Measurements from ENCODE around the gene CYP11A1. TPM values are rescaled to one million over a fixed set of nuclear protein-coding genes. Genes with fewer than 3 reads are reported as not detected.

CYP11A1 gene
- total and polyA plus RNA-seq, 5 experiments from 2014 or later: not detected

GRCh38 chr15:74349241-74349778 lies 18.1 kb downstream of the CYP11A1 start:
- Mint-ChIP-seq H3K36me3 (peaks cover 0 to 4% (median 1%) of the 10 kb centered on the region in 3 donors), H3K27ac (no peak overlapping the region), H3K9me3 (peaks cover 0 to 13% (median 2%) of the 10 kb centered on the region in 9 donors), H3K4me3 (no peak overlapping the region), H3K27me3 (peaks cover 0 to 9% (median 5%) of the 10 kb centered on the region in 5 donors), H3K4me1 (peaks cover 0 to 2% (median 0%) of the 10 kb centered on the region in 4 donors)
- no peak for ATAC-seq
- DNase-seq: no peak
- POLR2A ChIA-PET: no interaction called here

- Mint-ChIP-seq H3K9me3 (peaks cover 0 to under 1% (median 0%) of the 10 kb centered on the region in 9 donors), H3K4me3 (no peak overlapping the region), H3K27ac (no peak overlapping the region), H3K36me3 (no peaks in the 10 kb centered on the region), H3K4me1 (peaks cover 0 to 2% (median 0%) of the 10 kb centered on the region in 4 donors), H3K27me3 (peaks cover 0 to 8% (median 3%) of the 10 kb centered on the region in 5 donors)
- DNase-seq (peak in 1 of 10 donors; percentile 35), ATAC-seq (no peak)
- POLR2A ChIA-PET: no interaction called here
These were observed 19.6 kb downstream of the CYP11A1 start for GRCh38 chr15:74347757-74348250.

DNA sequence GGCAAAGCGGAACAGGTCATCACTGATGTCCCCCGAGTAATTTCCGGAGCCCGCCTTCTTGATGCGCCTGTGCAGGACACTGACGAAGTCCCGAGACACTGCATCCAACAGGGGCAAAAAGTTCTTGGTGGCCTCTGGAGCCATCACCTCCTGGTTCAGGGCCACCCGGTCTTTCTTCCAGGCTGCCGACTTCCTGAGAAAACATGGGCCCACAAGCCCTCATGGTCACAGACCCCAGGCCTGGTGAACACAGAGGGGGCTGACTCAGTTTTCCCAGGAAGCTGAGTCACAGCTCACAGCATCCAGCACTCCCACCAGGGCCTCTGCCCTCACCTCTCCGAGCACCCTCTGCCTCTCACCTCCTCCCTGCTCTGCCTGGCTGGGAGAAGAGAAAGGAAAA lies 22.4 kb downstream of the CYP11A1 start:
- H3K9me3 Mint-ChIP-seq: no peaks in the 10 kb centered on the region
- POLR2A ChIA-PET: no interaction called here
- no peak overlapping the region for H3K4me3 Mint-ChIP-seq
- DNase-seq (peak in 1 of 10 donors; percentile 56), ATAC-seq (no peak)
- peaks cover 0 to 5% (median 3%) of the 10 kb centered on the region in 5 donors for H3K27me3 Mint-ChIP-seq
- no peak overlapping the region for H3K27ac Mint-ChIP-seq
- H3K36me3 Mint-ChIP-seq: no peaks in the 10 kb centered on the region
- H3K4me1 Mint-ChIP-seq: peaks cover 0 to 2% (median 0%) of the 10 kb centered on the region in 4 donors

DNA sequence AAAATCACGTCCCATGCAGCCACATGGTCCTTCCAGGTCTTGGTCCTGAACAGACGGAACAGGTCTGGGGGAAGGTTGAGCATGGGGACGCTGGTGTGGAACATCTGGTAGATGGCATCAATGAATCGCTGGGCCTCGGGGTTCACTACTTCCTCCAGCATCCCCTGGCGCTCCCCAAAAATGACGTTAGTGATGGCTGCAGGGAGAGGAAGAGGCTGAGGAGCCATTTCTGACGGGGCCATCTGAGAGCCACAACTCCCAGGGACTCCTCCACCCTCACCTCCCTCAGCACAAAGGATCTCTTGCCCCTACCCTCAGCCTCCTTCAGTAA lies 23.7 kb downstream of the CYP11A1 start:
- POLR2A ChIA-PET: no interaction called here
- Mint-ChIP-seq H3K27ac (no peak overlapping the region), H3K4me3 (no peak overlapping the region), H3K36me3 (no peaks in the 10 kb centered on the region), H3K4me1 (peaks cover 0 to 2% (median 0%) of the 10 kb centered on the region in 4 donors), H3K9me3 (no peaks in the 10 kb centered on the region), H3K27me3 (peaks cover 0 to 5% (median 3%) of the 10 kb centered on the region in 5 donors)
- DNase-seq (peak in 1 of 10 donors; percentile 16), ATAC-seq (no peak)

DNA sequence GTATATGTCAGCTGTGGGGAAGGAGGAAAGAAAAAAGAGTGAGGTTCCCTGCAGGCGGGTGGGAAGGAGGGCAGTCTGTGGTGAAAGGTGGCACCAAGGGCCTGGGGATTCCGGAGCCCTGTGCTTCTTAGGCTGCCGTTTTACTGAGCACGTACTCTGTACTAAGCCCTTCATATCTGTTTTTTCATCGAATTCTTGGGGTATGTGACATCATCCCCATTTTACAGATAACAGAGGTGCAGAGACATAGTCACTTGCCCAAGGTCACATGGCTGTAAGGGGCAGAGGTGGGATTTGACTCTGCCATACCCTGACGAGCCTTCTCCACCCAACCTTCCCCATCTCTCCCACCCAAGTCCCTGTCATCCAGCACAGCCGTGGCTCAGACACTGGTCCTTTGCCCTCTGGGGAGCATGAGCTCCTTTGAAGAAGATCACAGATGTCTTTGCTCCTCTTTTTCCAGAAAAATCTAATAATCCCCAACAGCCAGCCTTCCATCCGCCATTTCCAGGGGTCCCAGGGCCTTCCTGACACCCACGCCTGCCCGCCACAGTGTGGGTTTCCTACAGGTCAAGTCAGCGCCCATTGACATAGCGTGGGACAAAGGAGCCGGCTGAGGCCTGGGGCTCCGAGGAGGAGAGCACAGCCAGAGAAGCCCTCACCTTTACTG lies 24.2 kb downstream of the CYP11A1 start:
- POLR2A ChIA-PET: no interaction called here
- ATAC-seq (no peak), DNase-seq (peak in 1 of 10 donors; percentile 28)
- Mint-ChIP-seq H3K36me3 (no peaks in the 10 kb centered on the region), H3K4me3 (no peak overlapping the region), H3K27ac (no peak overlapping the region), H3K4me1 (peaks cover 0 to 2% (median 0%) of the 10 kb centered on the region in 4 donors), H3K27me3 (peaks cover 0 to 5% (median 3%) of the 10 kb centered on the region in 5 donors), H3K9me3 (no peaks in the 10 kb centered on the region)

- Mint-ChIP-seq H3K4me1 (no peaks in the 10 kb centered on the region), H3K27ac (no peak overlapping the region), H3K9me3 (no peaks in the 10 kb centered on the region), H3K36me3 (no peaks in the 10 kb centered on the region), H3K27me3 (peaks cover 0 to 2% (median 0%) of the 10 kb centered on the region in 5 donors), H3K4me3 (no peak overlapping the region)
- ATAC-seq: no peak
- no peak for DNase-seq
- POLR2A ChIA-PET: no interaction called here
These were observed 27.3 kb downstream of the CYP11A1 start for GRCh38 chr15:74340150-74340549.

DNA sequence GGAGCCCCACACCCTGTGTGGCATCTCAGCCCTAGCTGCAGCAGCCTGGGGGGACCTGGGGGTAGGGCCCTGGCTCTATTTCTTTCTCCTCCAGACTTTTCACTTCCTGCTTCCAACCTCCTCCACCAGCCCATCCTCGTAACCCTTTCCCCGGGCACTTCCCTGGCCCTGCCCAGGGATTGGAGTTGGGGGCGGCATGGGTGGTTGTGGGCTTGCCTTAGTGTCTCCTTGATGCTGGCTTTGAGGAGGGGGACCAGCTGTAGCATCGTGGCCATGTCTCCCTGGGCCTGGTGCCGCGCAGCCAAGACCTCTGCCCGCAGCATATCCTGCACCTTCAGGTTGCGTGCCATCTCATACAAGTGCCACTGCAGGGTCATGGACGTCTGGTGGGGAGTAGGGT lies 28.1 kb downstream of the CYP11A1 start:
- Mint-ChIP-seq H3K4me3 (no peak overlapping the region), H3K36me3 (no peaks in the 10 kb centered on the region), H3K9me3 (peaks cover 0 to under 1% (median 0%) of the 10 kb centered on the region in 9 donors), H3K27ac (no peak overlapping the region), H3K4me1 (no peaks in the 10 kb centered on the region), H3K27me3 (peaks cover 0 to 2% (median 0%) of the 10 kb centered on the region in 5 donors)
- POLR2A ChIA-PET: no interaction called here
- DNase-seq (peak in 1 of 10 donors; percentile 51), ATAC-seq (no peak)

- Mint-ChIP-seq H3K4me3 (no peak overlapping the region), H3K27ac (no peak overlapping the region), H3K36me3 (no peaks in the 10 kb centered on the region), H3K4me1 (no peaks in the 10 kb centered on the region), H3K27me3 (no peaks in the 10 kb centered on the region), H3K9me3 (peaks cover 0 to 7% (median 0%) of the 10 kb centered on the region in 9 donors)
- ATAC-seq: no peak
- no peak for DNase-seq
- POLR2A ChIA-PET: no interaction called here
These were observed 28.8 kb downstream of the CYP11A1 start for GRCh38 chr15:74338676-74339075.

GRCh38 chr15:74337607-74338211 lies 29.7 kb downstream of the CYP11A1 start:
- Mint-ChIP-seq H3K27ac (no peak overlapping the region), H3K27me3 (no peaks in the 10 kb centered on the region), H3K9me3 (peaks cover 0 to 9% (median 0%) of the 10 kb centered on the region in 9 donors), H3K4me1 (no peaks in the 10 kb centered on the region), H3K36me3 (no peaks in the 10 kb centered on the region), H3K4me3 (no peak overlapping the region)
- peak in 1 of 10 donors; percentile 35 for DNase-seq
- no peak for ATAC-seq
- POLR2A ChIA-PET: no interaction called here

DNA sequence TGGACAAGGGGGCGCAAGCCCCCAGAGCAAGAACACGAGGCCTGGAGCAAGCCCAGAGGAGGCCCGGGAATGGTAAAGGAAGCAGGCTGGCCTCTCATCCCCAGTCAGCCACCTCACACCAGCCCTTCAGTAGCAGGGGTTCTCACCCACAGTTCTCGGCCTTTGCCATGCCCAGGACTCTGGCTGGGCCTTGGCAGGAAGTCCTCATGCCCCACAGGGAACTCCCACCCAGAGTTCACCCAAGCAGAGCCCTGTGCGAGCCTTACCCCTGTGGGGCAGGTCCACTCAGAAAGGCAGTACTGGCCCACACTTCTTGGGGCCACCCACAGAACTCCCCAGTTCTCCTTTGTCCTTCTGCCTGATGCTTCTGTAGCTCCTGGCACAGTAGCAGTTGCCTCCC lies 30.3 kb downstream of the CYP11A1 start:
- POLR2A ChIA-PET: no interaction called here
- no peak for DNase-seq
- ATAC-seq: no peak
- Mint-ChIP-seq H3K36me3 (no peaks in the 10 kb centered on the region), H3K9me3 (peaks cover 0 to 9% (median 0%) of the 10 kb centered on the region in 9 donors), H3K4me1 (no peaks in the 10 kb centered on the region), H3K27me3 (no peaks in the 10 kb centered on the region), H3K27ac (no peak overlapping the region), H3K4me3 (no peak overlapping the region)

DNA sequence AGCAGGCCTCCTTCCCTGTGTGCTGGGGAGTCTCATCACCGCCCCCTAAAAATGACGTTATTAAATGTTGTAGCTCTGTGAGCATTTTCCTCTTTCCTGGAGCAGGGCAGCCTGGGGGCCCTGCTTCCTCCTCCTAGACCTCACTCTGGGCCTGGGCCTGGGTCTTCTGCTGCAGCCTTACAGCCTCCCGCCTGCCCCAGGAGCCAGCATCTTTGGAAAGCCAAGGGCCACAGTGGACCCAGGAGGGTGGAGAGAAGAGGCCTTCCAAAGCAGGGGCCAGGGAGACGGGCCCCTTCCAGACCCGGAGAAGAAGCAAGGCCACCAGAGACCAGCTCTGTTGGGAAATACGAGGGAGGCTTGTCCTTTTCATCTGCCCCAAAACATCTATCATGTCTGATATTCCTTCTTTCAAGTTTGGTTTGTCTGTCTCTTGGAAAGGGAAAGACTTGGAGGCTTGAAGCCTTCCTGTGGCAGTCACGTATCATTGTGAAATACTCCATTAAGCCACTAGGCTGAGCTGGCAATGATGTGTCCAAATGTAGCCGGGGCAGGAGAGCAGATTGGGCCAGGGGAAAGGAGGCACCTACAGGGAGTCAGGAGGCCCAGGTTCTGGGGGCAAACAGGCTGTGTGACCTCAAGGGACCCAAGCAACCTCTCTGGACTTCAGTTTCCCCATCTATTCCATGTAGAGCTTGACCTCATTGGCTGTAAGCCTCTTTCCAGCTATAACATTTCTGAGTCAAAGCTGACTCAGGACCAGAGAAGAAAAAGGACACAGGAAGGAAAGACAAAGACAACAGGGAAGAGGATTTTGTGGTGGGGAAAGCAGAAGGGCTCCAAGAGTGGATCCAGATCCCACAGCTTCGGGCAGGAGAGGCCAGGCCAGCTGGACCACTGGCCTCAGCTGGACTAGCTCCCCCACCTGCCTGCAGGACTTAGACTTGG lies 31.1 kb downstream of the CYP11A1 start:
- DNase-seq: peak in 1 of 10 donors; percentile 58

GRCh38 chr15:74335396-74335795 lies 32.0 kb downstream of the CYP11A1 start:
- POLR2A ChIA-PET: no interaction called here
- no peak overlapping the region for H3K27ac Mint-ChIP-seq
- H3K36me3 Mint-ChIP-seq: no peaks in the 10 kb centered on the region
- ATAC-seq (no peak), DNase-seq (peak in 1 of 10 donors; percentile 50)
- no peaks in the 10 kb centered on the region for H3K4me1 Mint-ChIP-seq
- H3K27me3 Mint-ChIP-seq: no peaks in the 10 kb centered on the region
- H3K4me3 Mint-ChIP-seq: no peak overlapping the region
- peaks cover 0 to 9% (median 0%) of the 10 kb centered on the region in 9 donors for H3K9me3 Mint-ChIP-seq

More for the DNA sequence above, 31.1 kb downstream of the CYP11A1 start:
- no peak overlapping the region for H3K4me3 Mint-ChIP-seq
- peak overlapping the region in 2 of 10 donors; percentile 46 to 65 for H3K27ac Mint-ChIP-seq
- no peaks in the 10 kb centered on the region for H3K36me3 Mint-ChIP-seq
- no peaks in the 10 kb centered on the region for H3K27me3 Mint-ChIP-seq
- POLR2A ChIA-PET: no interaction called here
- no peak for ATAC-seq
- peaks cover 0 to 9% (median 0%) of the 10 kb centered on the region in 9 donors for H3K9me3 Mint-ChIP-seq
- H3K4me1 Mint-ChIP-seq: no peaks in the 10 kb centered on the region
